ENCODE measurements around the gene TBX4.

DNA sequence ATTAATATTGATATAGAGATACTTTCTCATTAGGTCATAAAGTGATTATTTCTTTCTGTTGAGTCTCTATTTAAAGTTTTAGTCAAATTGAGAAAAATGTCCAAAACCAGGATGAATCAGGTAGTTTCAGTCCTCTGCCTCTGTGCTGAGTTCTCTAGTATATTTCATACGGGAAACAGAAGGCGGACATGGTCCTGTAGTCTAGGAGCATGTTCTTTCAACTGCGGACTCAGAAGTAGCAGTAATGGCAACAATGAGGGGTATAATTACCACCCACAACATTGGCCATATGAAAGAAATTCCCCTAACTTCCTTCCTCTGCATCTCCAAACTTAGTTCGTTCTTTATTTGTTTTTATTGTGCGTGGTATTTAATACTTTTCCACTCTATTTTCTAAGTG is 50.1 kb downstream of the TBX4 start:
- no peak for TF ChIP-seq POLR2A (IDR thresholded peaks at IDR 0.05)
- TF ChIP-seq, protein P1, sequence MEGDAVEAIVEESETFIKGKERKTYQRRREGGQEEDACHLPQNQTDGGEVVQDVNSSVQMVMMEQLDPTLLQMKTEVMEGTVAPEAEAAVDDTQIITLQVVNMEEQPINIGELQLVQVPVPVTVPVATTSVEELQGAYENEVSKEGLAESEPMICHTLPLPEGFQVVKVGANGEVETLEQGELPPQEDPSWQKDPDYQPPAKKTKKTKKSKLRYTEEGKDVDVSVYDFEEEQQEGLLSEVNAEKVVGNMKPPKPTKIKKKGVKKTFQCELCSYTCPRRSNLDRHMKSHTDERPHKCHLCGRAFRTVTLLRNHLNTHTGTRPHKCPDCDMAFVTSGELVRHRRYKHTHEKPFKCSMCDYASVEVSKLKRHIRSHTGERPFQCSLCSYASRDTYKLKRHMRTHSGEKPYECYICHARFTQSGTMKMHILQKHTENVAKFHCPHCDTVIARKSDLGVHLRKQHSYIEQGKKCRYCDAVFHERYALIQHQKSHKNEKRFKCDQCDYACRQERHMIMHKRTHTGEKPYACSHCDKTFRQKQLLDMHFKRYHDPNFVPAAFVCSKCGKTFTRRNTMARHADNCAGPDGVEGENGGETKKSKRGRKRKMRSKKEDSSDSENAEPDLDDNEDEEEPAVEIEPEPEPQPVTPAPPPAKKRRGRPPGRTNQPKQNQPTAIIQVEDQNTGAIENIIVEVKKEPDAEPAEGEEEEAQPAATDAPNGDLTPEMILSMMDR (IDR thresholded peaks at IDR 0.05) = no peak
